HepG2 (cell line): ENCODE measurements around the gene LASP1. TPM values are rescaled to one million over a fixed set of nuclear protein-coding genes. Genes with fewer than 3 reads are reported as not detected.
A peak's percentile ranks its signal among the peaks of the same experiment; 100 is the strongest.

Experiments used
- ARHGAP35 ChIP-seq: sonication (generic); formaldehyde crosslinking; IDR thresholded peaks from 2 replicates; pipeline ENCODE4 v1.9.0; 2022; ENCODE audit warnings: mild to moderate bottlenecking, inconsistent platforms, moderate library complexity, missing genetic modification reagents, borderline replicate concordance
- CSRNP1 ChIP-seq: sonication (generic); formaldehyde crosslinking; IDR thresholded peaks from 2 replicates; pipeline ENCODE4 v1.8.1; 2023; ENCODE audit warnings: mild to moderate bottlenecking, missing genetic modification reagents
- FUBP1 ChIP-seq: sonication (generic); formaldehyde crosslinking; IDR thresholded peaks from 2 replicates; pipeline ENCODE4 v1.5.1; 2020; ENCODE audit warnings: missing genetic modification reagents, mild to moderate bottlenecking, borderline replicate concordance
- KAT8 ChIP-seq: IDR thresholded peaks from 2 replicates; pipeline ENCODE4 v1.6.1; 2016; ENCODE audit warnings: missing genetic modification reagents, missing compliant biosample characterization
- PBX3 ChIP-seq: sonication (generic); formaldehyde crosslinking; IDR thresholded peaks from 2 replicates; pipeline ENCODE4 v1.8.1; 2023; ENCODE audit warnings: missing genetic modification reagents, inconsistent platforms, borderline replicate concordance
- PCBP1 ChIP-seq: fragments of 200-400 bp; formaldehyde crosslinking; IDR thresholded peaks from 2 replicates; pipeline ENCODE4 v1.6.1; 2017; ENCODE audit warnings: mild to moderate bottlenecking, low read depth, low read length, borderline replicate concordance
- POLR2AphosphoS2 ChIP-seq: IDR thresholded peaks from 2 replicates; pipeline ENCODE4 v1.6.1; 2011; ENCODE audit warnings: low read depth, low read length, improper control_type of control experiment
- ZHX1 ChIP-seq: sonication (generic); formaldehyde crosslinking; IDR thresholded peaks from 2 replicates; pipeline ENCODE4 v1.8.1; 2022; ENCODE audit warnings: low read depth, mild to moderate bottlenecking, missing genetic modification reagents
- ZNF280B ChIP-seq: sonication (generic); formaldehyde crosslinking; IDR thresholded peaks from 2 replicates; pipeline ENCODE4 v1.5.0; 2020; ENCODE audit warnings: missing genetic modification reagents, mild to moderate bottlenecking, borderline replicate concordance
- ZNF660 ChIP-seq: sonication (generic); formaldehyde crosslinking; IDR thresholded peaks from 2 replicates; pipeline ENCODE4 v1.5.1; 2020; ENCODE audit warnings: mild to moderate bottlenecking, low read depth, missing genetic modification reagents, borderline replicate concordance
- ZNF768 ChIP-seq: sonication (generic); formaldehyde crosslinking; IDR thresholded peaks from 2 replicates; pipeline ENCODE4 v1.4.0; 2020; ENCODE audit warnings: missing genetic modification reagents
- ZNF800 ChIP-seq: sonication (generic); formaldehyde crosslinking; IDR thresholded peaks from 2 replicates; pipeline ENCODE4 v1.4.0; 2020; ENCODE audit warnings: missing genetic modification reagents
- polyA plus RNA-seq, 8 experiments: library from polyadenylated mRNA; depleted of rRNA in 3 of 8; stranded (reverse) in 7 of 8; unstranded in 1 of 8; fragments of >200 nt; fragmentation: Illumina TruSeq in 4 of 8; extraction: Trizol in 4 of 8; gene quantifications; 2 replicates each; pipeline versions ENCODE4 v1.2.1 to v1.2.3, GENCODE V29; 2011 to 2016; ENCODE audit warnings: low read depth in 4 of 8, missing spikeins in 1 of 8, mixed read lengths in 1 of 8; ENCODE audit not compliant: insufficient read depth in 1 of 8
- total RNA-seq, 5 experiments: library from RNA; depleted of rRNA; stranded (reverse); fragments of >200 nt; fragmentation: Illumina TruSeq; extraction: Trizol; gene quantifications; 2 replicates each; pipeline ENCODE4 v1.2.3, GENCODE V29; 2016; ENCODE audit warnings: low read depth in 1 of 5

Gene LASP1
- total and polyA plus RNA-seq, 2 of the 13 experiments (the other 11 are each of a cell fraction or from before 2014, with no cell fraction given), result 70.1 to 97.0 TPM

- peak; percentile 89 for TF ChIP-seq FUBP1
- TF ChIP-seq CSRNP1 (CRISPR knock-in tag), result peak; percentile 75; the same call in 1 of the 2 replicates
- no peak; the same call in 1 of the 2 replicates for TF ChIP-seq ZNF800 (CRISPR knock-in tag)
- TF ChIP-seq KAT8 (CRISPR knock-in tag), result peak; percentile 100
- no peak for TF ChIP-seq PBX3
- TF ChIP-seq ARHGAP35 (CRISPR knock-in tag), result peak; percentile 70; the same call in 1 of the 2 replicates
- TF ChIP-seq ZNF280B, result peak; percentile 98
- TF ChIP-seq POLR2AphosphoS2, result peak; percentile 94
- TF ChIP-seq PCBP1, result peak; percentile 98
- no peak for TF ChIP-seq ZNF660 (CRISPR knock-in tag)
- peak; percentile 64; the same call in 1 of the 2 replicates for TF ChIP-seq ZNF768
- TF ChIP-seq ZHX1, result peak; percentile 99
These were observed 44.7 kb upstream of the LASP1 start, which contains the start of gene CWC25 (continued) for GRCh38 chr17:38824899-38825761.
